Upper lobe of left lung (tissue), 6 donors: ENCODE data around the gene RPAP2. TPM values are rescaled to one million over a fixed set of nuclear protein-coding genes. Genes with fewer than 3 reads are reported as not detected.

Source experiments
- ATAC-seq, 2 donors: fragments of 200-7000 bp; cut with Tn5 transposase; one replicate each; pipeline ENCODE4 v1.9.1; 2022; ENCODE audit warnings: mild to moderate bottlenecking in 2 of 2, moderate library complexity in 2 of 2; ENCODE audit not compliant: low FRiP score in 2 of 2
- DNase-seq, 2 donors: peaks; one replicate each; pipeline ENCODE4 v3.0.0-alpha.2; 2019 to 2020
- H3K27ac ChIP-seq, 4 donors: fragments of 200-600 bp; sonication (generic); one replicate each; pipeline ENCODE4 v1.5.1; 2016 to 2019
- H3K27me3 ChIP-seq, 4 donors: fragments of 200-600 bp; sonication (generic); one replicate each; pipeline ENCODE4 v1.5.1; 2017 to 2019
- H3K36me3 ChIP-seq, 4 donors: fragments of 200-600 bp; sonication (generic); one replicate each; pipeline ENCODE4 v1.5.1; 2016 to 2019
- H3K4me1 ChIP-seq, 4 donors: fragments of 200-600 bp; sonication (generic); one replicate each; pipeline ENCODE4 v1.5.1; 2018 to 2019
- H3K4me3 ChIP-seq, 4 donors: fragments of 200-600 bp; sonication (generic); one replicate each; pipeline ENCODE4 v1.5.1; 2017 to 2019; ENCODE audit warnings: mild to moderate bottlenecking in 2 of 4, moderate library complexity in 1 of 4
- H3K9me3 ChIP-seq, 4 donors: fragments of 200-600 bp; sonication (generic); one replicate each; pipeline ENCODE4 v1.5.1; 2018 to 2019
- CTCF ChIP-seq, 6 experiments: fragments of 450-650 bp in 4 of 6; fragments of 200-600 bp in 2 of 6; sonication (generic) in 2 of 6; IDR thresholded peaks; one replicate each; pipeline ENCODE4 v1.5.1; 2016 to 2019; ENCODE audit warnings: antibody characterized with exemption in 6 of 6
- EP300 ChIP-seq, 4 donors: sonication (generic); formaldehyde crosslinking; IDR thresholded peaks; one replicate each; pipeline ENCODE4 v1.5.1; 2017; ENCODE audit warnings: antibody characterized with exemption in 4 of 4, control low read depth in 2 of 4
- POLR2A ChIP-seq, 4 donors: fragments of 450-650 bp; IDR thresholded peaks; one replicate each; pipeline ENCODE4 v1.5.1; 2016 to 2017; ENCODE audit warnings: antibody characterized with exemption in 4 of 4, mild to moderate bottlenecking in 2 of 4
- POLR2AphosphoS5 ChIP-seq, 2 donors: sonication (generic); formaldehyde crosslinking; IDR thresholded peaks; one replicate each; pipeline ENCODE4 v1.5.1; 2017; ENCODE audit warnings: antibody characterized with exemption in 2 of 2
- WGBS, 2 donors: methylation state at CpG; one replicate each; pipeline ENCODE4 v1.1.5; 2017 to 2018; 5-methylcytosine and 5-hydroxymethylcytosine counted together
- total RNA-seq, 6 donors: library from RNA; depleted of rRNA in 4 of 6; stranded (reverse); fragments of >200 nt in 4 of 6; gene quantifications; one replicate each; pipeline versions ENCODE4 v1.1.0 to v1.2.1, GENCODE V29; 2016 to 2021
- donor health status: DM: no; HTN: no; CAD: no; lungs with moderate emphysema.
- donor health status: DM: no; HTN: yes; CAD: no; lungs with severe emphysema.

The RPAP2 gene
- total RNA-seq, 6 donors from 2014 or later: 3.6 to 15.8 (median 5.6) TPM

- TF ChIP-seq EP300 (IDR thresholded peaks at IDR 0.05): no peak
- no peak for TF ChIP-seq POLR2AphosphoS5 (IDR thresholded peaks at IDR 0.05)
- no peak for TF ChIP-seq POLR2A (IDR thresholded peaks at IDR 0.05)
- Histone ChIP-seq H3K4me1 (no peaks in the 10 kb centered on the region), H3K9me3 (peaks cover 0 to 24% (median 10%) of the 10 kb centered on the region in 4 donors), H3K27ac (no peak overlapping the region), H3K27me3 (no peaks in the 10 kb centered on the region), H3K4me3 (no peak overlapping the region), H3K36me3 (peaks cover 0 to 63% (median 19%) of the 10 kb centered on the region in 4 donors)
- DNase-seq: no peak
- ATAC-seq: no peak
These were observed 25.9 kb downstream of the RPAP2 start for GRCh38 chr1:92324784-92325183.

GRCh38 chr1:92326681-92327080 lies 27.8 kb downstream of the RPAP2 start:
- H3K4me3 ChIP-seq: no peak overlapping the region
- no peak for TF ChIP-seq POLR2AphosphoS5 (IDR thresholded peaks at IDR 0.05)
- TF ChIP-seq EP300 (IDR thresholded peaks at IDR 0.05): no peak
- TF ChIP-seq CTCF (IDR thresholded peaks at IDR 0.05): no peak
- no peak for TF ChIP-seq POLR2A (IDR thresholded peaks at IDR 0.05)
- peaks cover 0 to 24% (median 10%) of the 10 kb centered on the region in 4 donors for H3K9me3 ChIP-seq
- no peak for DNase-seq
- H3K27ac ChIP-seq: no peak overlapping the region
- H3K36me3 ChIP-seq: peaks cover 0 to 53% (median 19%) of the 10 kb centered on the region in 4 donors
- WGBS, 2 donors: 86 to 87% methylated on average over 1 of the region's 1 CpG
- no peaks in the 10 kb centered on the region for H3K27me3 ChIP-seq
- no peaks in the 10 kb centered on the region for H3K4me1 ChIP-seq
- ATAC-seq: no peak

GRCh38 chr1:92327794-92328193 lies 28.9 kb downstream of the RPAP2 start:
- H3K4me3 ChIP-seq: no peak overlapping the region
- H3K36me3 ChIP-seq: peaks cover 0 to 44% (median 19%) of the 10 kb centered on the region in 4 donors
- ATAC-seq (no peak), DNase-seq (no peak)
- H3K9me3 ChIP-seq: peaks cover 0 to 24% (median 10%) of the 10 kb centered on the region in 4 donors
- H3K27me3 ChIP-seq: no peaks in the 10 kb centered on the region
- TF ChIP-seq EP300 (IDR thresholded peaks at IDR 0.05): no peak
- no peak for TF ChIP-seq POLR2AphosphoS5 (IDR thresholded peaks at IDR 0.05)
- no peak for TF ChIP-seq CTCF (IDR thresholded peaks at IDR 0.05)
- TF ChIP-seq POLR2A (IDR thresholded peaks at IDR 0.05): no peak
- no peaks in the 10 kb centered on the region for H3K4me1 ChIP-seq
- WGBS, 2 donors: 96 to 99% methylated on average over 4 of the region's 4 CpGs
- no peak overlapping the region for H3K27ac ChIP-seq

GRCh38 chr1:92329347-92330129 lies 30.7 kb downstream of the RPAP2 start:
- 94 to 98% methylated on average over 6 of the region's 6 CpGs for WGBS, 2 donors
- no peak for TF ChIP-seq POLR2A (IDR thresholded peaks at IDR 0.05)
- no peak for TF ChIP-seq CTCF (IDR thresholded peaks at IDR 0.05)
- TF ChIP-seq EP300 (IDR thresholded peaks at IDR 0.05): no peak
- TF ChIP-seq POLR2AphosphoS5 (IDR thresholded peaks at IDR 0.05): no peak
- no peaks in the 10 kb centered on the region for H3K27me3 ChIP-seq
- peaks cover 0 to 33% (median 7%) of the 10 kb centered on the region in 4 donors for H3K36me3 ChIP-seq
- no peak overlapping the region for H3K4me3 ChIP-seq
- no peaks in the 10 kb centered on the region for H3K4me1 ChIP-seq
- peaks cover 0 to 24% (median 10%) of the 10 kb centered on the region in 4 donors for H3K9me3 ChIP-seq
- H3K27ac ChIP-seq: no peak overlapping the region
- DNase-seq (no peak), ATAC-seq (no peak)

- no peak for TF ChIP-seq POLR2AphosphoS5 (IDR thresholded peaks at IDR 0.05)
- TF ChIP-seq EP300 (IDR thresholded peaks at IDR 0.05): no peak
- TF ChIP-seq POLR2A (IDR thresholded peaks at IDR 0.05): no peak
- TF ChIP-seq CTCF (IDR thresholded peaks at IDR 0.05): no peak
- peaks cover 0 to 25% (median 5%) of the 10 kb centered on the region in 4 donors for H3K36me3 ChIP-seq
- no peak for ATAC-seq
These were observed 34.8 kb downstream of the RPAP2 start for GRCh38 chr1:92333668-92334067.

More at GRCh38 chr1:92333668-92334067, 34.8 kb downstream of the RPAP2 start:
- Histone ChIP-seq H3K27me3 (no peaks in the 10 kb centered on the region), H3K4me1 (no peaks in the 10 kb centered on the region), H3K4me3 (no peak overlapping the region), H3K9me3 (no peaks in the 10 kb centered on the region), H3K27ac (no peak overlapping the region)
- DNase-seq: no peak
- WGBS, 2 donors: 80 to 87% methylated on average over 3 of the region's 3 CpGs
